Measurements from ENCODE around the gene MOV10L1.
A peak's percentile ranks its signal among the peaks of the same experiment; 100 is the strongest.
"Not testable (repeated sequence)": the region's sequence is repeated elsewhere in the genome, so short reads cannot be mapped to it uniquely, and the experiment has no call there.

Gene MOV10L1

GRCh38 chr22:50081426-50082196 lies 8.2 kb upstream of the MOV10L1 start:
- no peak for DNase-seq

GRCh38 chr22:50082197-50082715 lies 7.5 kb upstream of the MOV10L1 start:
- DNase-seq, result no peak

- no peak for DNase-seq
Observed at GRCh38 chr22:50082961-50083461, 6.8 kb upstream of the MOV10L1 start.

GRCh38 chr22:50083462-50084079 lies 6.2 kb upstream of the MOV10L1 start:
- DNase-seq, result no peak

GRCh38 chr22:50084080-50084477 lies 5.7 kb upstream of the MOV10L1 start:
- DNase-seq, result no peak

- DNase-seq, result no peak
Observed at GRCh38 chr22:50084614-50085021, 5.2 kb upstream of the MOV10L1 start.

GRCh38 chr22:50085211-50085972 lies 4.4 kb upstream of the MOV10L1 start, which contains the start of gene MLC1:
Gene MLC1 (minus strand): TSS chr22:50085426. CDS start chr22:50084902, 524 bp downstream.
- peak; percentile 52 for DNase-seq

GRCh38 chr22:50086526-50086925 lies 3.3 kb upstream of the MOV10L1 start:
- no peak for DNase-seq

- DNase-seq, result not testable (repeated sequence)
Observed at GRCh38 chr22:50086975-50087374, 2.8 kb upstream of the MOV10L1 start.

GRCh38 chr22:50087646-50088045 lies 2.2 kb upstream of the MOV10L1 start:
- DNase-seq, result no peak

GRCh38 chr22:50088096-50088495 lies 1.7 kb upstream of the MOV10L1 start:
- no peak for DNase-seq

GRCh38 chr22:50089231-50089630 lies 575 bp upstream of the MOV10L1 start:
- DNase-seq, result no peak

GRCh38 chr22:50090412-50090714 lies 557 bp downstream of the MOV10L1 start:
- no peak for DNase-seq

GRCh38 chr22:50091092-50091768 lies 1.4 kb downstream of the MOV10L1 start:
- DNase-seq, result no peak

- no peak for DNase-seq
Observed at GRCh38 chr22:50092342-50092741, 2.5 kb downstream of the MOV10L1 start.

- DNase-seq, result no peak
Observed at GRCh38 chr22:50098052-50098451, 8.2 kb downstream of the MOV10L1 start.

- no peak for DNase-seq
Observed at GRCh38 chr22:50101870-50102565, 12.2 kb downstream of the MOV10L1 start.

- no peak for DNase-seq
Observed at GRCh38 chr22:50102946-50103345, 13.1 kb downstream of the MOV10L1 start.

- no peak for DNase-seq
Observed at GRCh38 chr22:50104141-50104544, 14.3 kb downstream of the MOV10L1 start.

- DNase-seq, result no peak
Observed at GRCh38 chr22:50105208-50106100, 15.6 kb downstream of the MOV10L1 start.

- no peak for DNase-seq
Observed at GRCh38 chr22:50107529-50107928, 17.7 kb downstream of the MOV10L1 start.

Measured in midbrain (tissue), 1 donor.